Fibroblast of lung (primary cell): ENCODE data around the gene KCNIP4. TPM values are rescaled to one million over a fixed set of nuclear protein-coding genes. Genes with fewer than 3 reads are reported as not detected.

Source experiments
- DNase-seq, 2 donors: peaks; one replicate each; pipeline versions ENCODE4 v3.0.0 to v3.0.0-alpha.2; 2010; ENCODE audit warnings: low read depth in 2 of 2
- H2AFZ ChIP-seq: 2 replicates; pipeline ENCODE4 v1.5.1; 2012; ENCODE audit warnings: low read length, control low read depth, inconsistent platforms
- H3K27ac ChIP-seq: 2 replicates; pipeline ENCODE4 v1.5.1; 2011; ENCODE audit warnings: low read length, control low read depth; ENCODE audit not compliant: insufficient read depth
- H3K27me3 ChIP-seq: 2 replicates; pipeline ENCODE4 v1.5.1; 2011; ENCODE audit warnings: mild to moderate bottlenecking, low read length; ENCODE audit not compliant: control insufficient read depth, insufficient read depth
- H3K36me3 ChIP-seq: 2 replicates; pipeline ENCODE4 v1.5.1; 2011; ENCODE audit warnings: low read length; ENCODE audit not compliant: control insufficient read depth, insufficient read depth
- H3K4me1 ChIP-seq: 2 replicates; pipeline ENCODE4 v1.5.1; 2011; ENCODE audit warnings: low read length; ENCODE audit not compliant: control insufficient read depth, insufficient read depth; ENCODE audit errors: extremely low read depth
- H3K4me2 ChIP-seq: 2 replicates; pipeline ENCODE4 v1.5.1; 2011; ENCODE audit warnings: low read length, control low read depth; ENCODE audit not compliant: insufficient read depth; ENCODE audit errors: extremely low read depth
- H3K4me3 ChIP-seq, 4 experiments: fragments of 200-600 bp in 1 of 4; sonication (generic) in 1 of 4; replicated peaks in 1 of 4; 2 replicates each; pipeline ENCODE4 v1.5.1; 2011 to 2016; ENCODE audit warnings: low read length in 4 of 4, low read depth in 3 of 4, mild to moderate bottlenecking in 3 of 4, control low read depth in 2 of 4, inconsistent platforms in 1 of 4, mixed read lengths in 1 of 4; ENCODE audit not compliant: insufficient read depth in 1 of 4; ENCODE audit errors: control extremely low read depth in 1 of 4
- H3K79me2 ChIP-seq: 2 replicates; pipeline ENCODE4 v1.5.1; 2012; ENCODE audit warnings: mild to moderate bottlenecking, low read length, inconsistent platforms; ENCODE audit not compliant: control insufficient read depth, insufficient read depth
- H3K9ac ChIP-seq: 2 replicates; pipeline ENCODE4 v1.5.1; 2011; ENCODE audit warnings: mild to moderate bottlenecking, low read length, control low read depth; ENCODE audit not compliant: insufficient read depth
- H3K9me3 ChIP-seq: 2 replicates; pipeline ENCODE4 v1.5.1; 2012; ENCODE audit warnings: low read depth, low read length; ENCODE audit not compliant: control insufficient read depth, insufficient read depth
- H4K20me1 ChIP-seq: 2 replicates; pipeline ENCODE4 v1.5.1; 2011; ENCODE audit warnings: low read length; ENCODE audit not compliant: control insufficient read depth, insufficient read depth; ENCODE audit errors: extremely low read depth
- EZH2 ChIP-seq: IDR thresholded peaks from 2 replicates; pipeline ENCODE4 v1.5.1; 2012; ENCODE audit warnings: low read length, control low read depth, mild to moderate bottlenecking; ENCODE audit errors: missing control alignments
- polyA plus RNA-seq, 2 donors: library from polyadenylated mRNA; depleted of rRNA in 1 of 2; stranded (reverse) in 1 of 2; unstranded in 1 of 2; fragments of >200 nt; gene quantifications; 2 replicates each; pipeline ENCODE4 v1.2.1, GENCODE V29; 2011 to 2012; ENCODE audit warnings: missing spikeins in 1 of 2
- total RNA-seq: library from RNA; depleted of rRNA; stranded (reverse); fragments of >200 nt; gene quantifications from 2 replicates; pipeline ENCODE4 v1.2.1, GENCODE V29; 2014
- TF ChIP-seq, protein P1 (sequence below), 2 donors: IDR thresholded peaks in 1 of 2; conservative IDR thresholded peaks in 1 of 2; 1 replicate in 1 of 2; 2 replicates in 1 of 2; pipeline ENCODE4 v1.5.1; 2011 to 2012; ENCODE audit warnings: low read length in 2 of 2, control low read depth in 1 of 2, inconsistent platforms in 1 of 2, low read depth in 1 of 2, mild to moderate bottlenecking in 1 of 2

The KCNIP4 gene
- total and polyA plus RNA-seq, 2 donors (not counting 1 experiment from before 2014, with no cell fraction given), result not detected

DNA sequence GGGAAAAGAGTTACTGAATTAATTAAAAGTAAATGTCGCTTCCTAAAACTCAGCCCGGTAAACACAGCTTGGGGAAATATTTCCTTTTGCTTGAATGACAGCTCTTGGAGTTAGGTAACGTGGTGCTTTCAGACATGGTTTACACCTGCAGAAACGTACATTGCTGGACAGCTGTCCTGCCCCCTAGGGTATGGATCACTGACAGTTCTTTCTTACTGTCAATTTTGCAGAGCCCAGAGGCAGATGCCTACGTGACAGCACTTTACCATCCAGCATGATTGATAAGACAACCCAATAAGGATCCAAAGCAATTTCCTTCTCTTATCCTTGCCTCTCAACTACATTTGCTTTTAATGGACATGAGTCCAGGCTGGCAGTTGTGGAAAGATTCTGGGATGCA is 913.8 kb downstream of the KCNIP4 start:
- no peak for TF ChIP-seq EZH2
- TF ChIP-seq, protein P1, sequence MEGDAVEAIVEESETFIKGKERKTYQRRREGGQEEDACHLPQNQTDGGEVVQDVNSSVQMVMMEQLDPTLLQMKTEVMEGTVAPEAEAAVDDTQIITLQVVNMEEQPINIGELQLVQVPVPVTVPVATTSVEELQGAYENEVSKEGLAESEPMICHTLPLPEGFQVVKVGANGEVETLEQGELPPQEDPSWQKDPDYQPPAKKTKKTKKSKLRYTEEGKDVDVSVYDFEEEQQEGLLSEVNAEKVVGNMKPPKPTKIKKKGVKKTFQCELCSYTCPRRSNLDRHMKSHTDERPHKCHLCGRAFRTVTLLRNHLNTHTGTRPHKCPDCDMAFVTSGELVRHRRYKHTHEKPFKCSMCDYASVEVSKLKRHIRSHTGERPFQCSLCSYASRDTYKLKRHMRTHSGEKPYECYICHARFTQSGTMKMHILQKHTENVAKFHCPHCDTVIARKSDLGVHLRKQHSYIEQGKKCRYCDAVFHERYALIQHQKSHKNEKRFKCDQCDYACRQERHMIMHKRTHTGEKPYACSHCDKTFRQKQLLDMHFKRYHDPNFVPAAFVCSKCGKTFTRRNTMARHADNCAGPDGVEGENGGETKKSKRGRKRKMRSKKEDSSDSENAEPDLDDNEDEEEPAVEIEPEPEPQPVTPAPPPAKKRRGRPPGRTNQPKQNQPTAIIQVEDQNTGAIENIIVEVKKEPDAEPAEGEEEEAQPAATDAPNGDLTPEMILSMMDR (conservative IDR thresholded peaks at IDR 0.05 in 1 of 2, IDR thresholded peaks at IDR 0.05 in 1 of 2; ENCODE audit: low read depth in 1 of 2, low read length in 2 of 2), result no peak
- H3K9ac ChIP-seq, result no peak overlapping the region
- H3K36me3 ChIP-seq, result no peaks in the 10 kb centered on the region
- H2AFZ ChIP-seq, result no peak overlapping the region
- H3K79me2 ChIP-seq, result no peaks in the 10 kb centered on the region
- H3K27me3 ChIP-seq, result no peaks in the 10 kb centered on the region
- no peak overlapping the region for H3K4me2 ChIP-seq
- DNase-seq, result no peak
- no peaks in the 10 kb centered on the region for H3K9me3 ChIP-seq
- no peak overlapping the region for H3K27ac ChIP-seq
- no peak overlapping the region for H3K4me3 ChIP-seq
- no peaks in the 10 kb centered on the region for H4K20me1 ChIP-seq
- no peaks in the 10 kb centered on the region for H3K4me1 ChIP-seq

DNA sequence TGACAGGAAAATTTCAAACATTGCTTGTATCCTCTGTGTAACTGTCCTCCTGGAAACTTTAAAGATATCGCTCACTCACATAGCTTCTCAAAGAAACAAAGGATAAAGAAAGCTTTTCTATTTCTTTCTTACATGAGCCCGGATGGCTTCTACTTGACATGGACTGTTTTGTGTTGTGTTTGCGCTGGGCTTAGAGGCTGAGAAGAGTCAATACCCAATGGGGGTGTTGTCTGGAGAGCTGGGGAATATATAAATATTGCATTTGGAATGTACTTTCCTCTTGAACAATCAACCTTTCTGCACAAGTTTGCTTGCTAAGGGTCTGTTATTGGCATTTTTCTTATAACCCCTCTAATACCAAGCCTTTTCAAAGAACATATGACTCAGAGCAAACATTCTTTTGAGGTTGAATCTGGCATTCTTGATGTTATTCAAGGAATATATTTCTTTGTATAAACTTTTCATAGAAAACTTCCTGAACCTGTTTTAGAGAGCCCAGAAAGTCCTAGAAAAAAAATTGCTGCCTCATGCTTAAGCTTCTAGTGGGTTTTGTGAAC is 916.4 kb downstream of the KCNIP4 start:
- Histone ChIP-seq H4K20me1 (no peaks in the 10 kb centered on the region), H3K36me3 (no peaks in the 10 kb centered on the region), H2AFZ (no peak overlapping the region), H3K27me3 (no peaks in the 10 kb centered on the region), H3K4me3 (no peak overlapping the region), H3K27ac (no peak overlapping the region), H3K4me2 (no peak overlapping the region), H3K79me2 (no peaks in the 10 kb centered on the region), H3K9me3 (no peaks in the 10 kb centered on the region), H3K9ac (no peak overlapping the region), H3K4me1 (no peaks in the 10 kb centered on the region)
- TF ChIP-seq, protein P1 (conservative IDR thresholded peaks at IDR 0.05 in 1 of 2, IDR thresholded peaks at IDR 0.05 in 1 of 2; ENCODE audit: low read depth in 1 of 2, low read length in 2 of 2), result no peak
- no peak for TF ChIP-seq EZH2
- DNase-seq, result peak in 1 of 2 donors; percentile 18

DNA sequence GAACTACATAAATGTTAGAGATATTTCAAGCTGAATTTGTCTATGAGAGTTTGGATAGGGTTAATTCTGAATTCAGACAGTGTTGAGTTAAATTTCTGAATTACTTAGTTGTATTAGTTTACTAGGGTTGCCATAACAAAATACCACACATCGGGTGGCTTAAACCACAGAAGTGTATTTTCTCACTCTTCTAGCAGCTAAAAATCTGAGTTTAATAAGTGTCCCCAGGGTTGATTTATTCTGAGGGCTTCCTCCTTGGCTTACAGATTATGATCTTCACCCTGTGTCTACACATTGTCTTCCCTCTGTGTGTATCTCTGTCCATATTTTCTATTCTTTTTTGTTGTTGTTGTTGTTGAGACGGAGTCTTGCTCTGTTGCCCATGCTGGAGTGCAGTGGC is 929.8 kb downstream of the KCNIP4 start:
- Histone ChIP-seq H4K20me1 (no peaks in the 10 kb centered on the region), H3K27me3 (no peaks in the 10 kb centered on the region), H3K36me3 (no peaks in the 10 kb centered on the region), H3K79me2 (no peaks in the 10 kb centered on the region), H3K4me3 (no peak overlapping the region), H3K27ac (no peak overlapping the region), H3K4me2 (no peak overlapping the region), H3K9ac (no peak overlapping the region), H3K4me1 (no peaks in the 10 kb centered on the region), H2AFZ (no peak overlapping the region), H3K9me3 (no peaks in the 10 kb centered on the region)
- TF ChIP-seq EZH2, result no peak
- TF ChIP-seq, protein P1 (conservative IDR thresholded peaks at IDR 0.05 in 1 of 2, IDR thresholded peaks at IDR 0.05 in 1 of 2; ENCODE audit: low read depth in 1 of 2, low read length in 2 of 2), result no peak
- no peak for DNase-seq
